Fibroblast of gingiva (primary cell): Measurements from ENCODE around the gene COX5A.

ENCODE experiments used
- DNase-seq: peaks from one replicate; pipeline ENCODE4 v3.0.0-alpha.2; 2011; ENCODE audit warnings: low read depth

The COX5A gene

DNA sequence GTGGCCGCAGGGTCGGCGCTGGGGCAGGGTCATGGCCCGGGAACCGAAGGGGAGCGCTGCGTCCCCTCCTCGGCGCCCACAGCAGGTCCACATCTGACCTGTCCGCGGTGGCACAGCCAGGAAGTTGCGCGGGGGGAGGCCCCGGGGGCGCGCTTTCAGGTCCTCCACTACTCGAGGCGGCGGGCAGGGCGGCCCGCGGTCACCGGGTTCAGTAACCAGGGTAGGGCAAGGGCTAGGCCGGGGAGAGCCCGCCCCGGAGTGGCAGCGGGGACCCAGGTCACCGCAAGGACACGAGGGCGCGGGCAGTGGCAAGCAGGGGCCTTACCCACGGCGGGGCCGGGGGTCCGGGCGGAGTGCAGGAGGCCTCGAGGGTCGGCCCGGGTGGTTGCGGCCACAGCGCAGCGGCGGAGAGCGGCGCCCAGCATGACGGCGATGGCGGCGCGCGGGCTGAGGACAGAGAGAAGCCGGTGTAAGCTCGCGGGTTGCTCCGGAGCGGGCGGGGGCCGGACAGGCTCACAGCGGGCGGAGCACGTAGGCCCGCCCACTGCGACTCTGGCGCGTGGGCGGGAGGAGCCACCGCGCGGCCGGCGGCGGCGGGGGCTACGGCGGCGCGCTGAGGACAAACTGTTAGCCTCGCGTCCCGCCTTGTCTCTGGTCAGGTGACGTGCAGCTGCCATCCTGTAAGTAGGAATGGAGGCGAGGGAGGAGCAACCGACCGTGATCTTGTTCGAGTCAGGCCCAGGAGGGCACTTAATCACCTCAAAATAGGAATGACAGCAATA lies at the start of gene COX5A:
Gene COX5A, minus strand, starts transcription at position 484 of the 782 bp plus-strand sequence. Its CDS starts 59 bp downstream, at position 425.
- DNase-seq = peak; percentile 96

DNA sequence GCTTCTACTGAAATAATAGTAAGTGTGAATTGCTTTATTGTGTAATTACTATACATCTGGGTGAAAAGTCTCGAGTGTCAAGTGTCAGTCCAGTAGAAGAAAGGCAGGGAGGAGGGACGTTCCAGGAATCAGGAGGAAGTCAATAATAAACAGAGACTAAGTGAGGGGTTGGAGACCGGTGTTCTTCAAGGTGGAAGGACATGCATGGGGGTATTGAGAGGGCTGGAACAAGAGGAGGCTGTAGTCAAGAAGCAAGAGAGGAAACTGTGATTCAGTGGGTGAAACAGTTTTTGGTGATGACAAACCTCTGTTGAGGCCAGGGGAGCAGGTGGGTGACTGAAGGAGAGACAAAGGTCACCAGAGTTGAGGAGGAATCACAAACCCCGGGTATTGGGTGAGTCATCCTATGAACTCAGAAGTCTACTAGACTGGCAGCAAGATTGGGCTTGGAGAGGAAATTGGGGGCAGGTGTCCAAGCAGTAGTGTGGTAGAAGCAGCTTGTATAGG lies 45.9 kb upstream of the COX5A start:
- no peak for DNase-seq

DNA sequence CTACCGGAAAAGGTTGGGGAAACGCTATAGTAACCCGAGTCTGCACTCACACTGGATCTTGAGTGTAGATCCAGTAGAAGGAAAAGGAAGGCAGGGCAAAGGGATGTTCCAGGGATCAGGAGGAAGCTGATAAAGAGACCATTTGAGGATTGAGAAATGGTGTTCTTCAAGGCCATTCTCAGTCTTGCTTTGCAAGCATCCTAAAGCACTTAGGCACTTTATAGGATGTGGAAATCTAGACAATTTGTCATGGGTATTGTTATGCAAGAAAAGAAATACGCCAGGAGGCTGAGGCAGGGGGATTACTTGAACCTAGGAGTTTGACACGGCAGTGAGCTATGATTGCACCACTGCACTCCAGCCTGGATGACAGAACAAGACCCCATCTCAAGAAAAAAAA lies 44.3 kb upstream of the COX5A start:
- DNase-seq = no peak

- no peak for DNase-seq
These were observed 40.6 kb upstream of the COX5A start for GRCh38 chr15:74978503-74978902.

GRCh38 chr15:74978077-74978476 lies 40.2 kb upstream of the COX5A start:
- no peak for DNase-seq

GRCh38 chr15:74977599-74977998 lies 39.7 kb upstream of the COX5A start:
- no peak for DNase-seq

DNA sequence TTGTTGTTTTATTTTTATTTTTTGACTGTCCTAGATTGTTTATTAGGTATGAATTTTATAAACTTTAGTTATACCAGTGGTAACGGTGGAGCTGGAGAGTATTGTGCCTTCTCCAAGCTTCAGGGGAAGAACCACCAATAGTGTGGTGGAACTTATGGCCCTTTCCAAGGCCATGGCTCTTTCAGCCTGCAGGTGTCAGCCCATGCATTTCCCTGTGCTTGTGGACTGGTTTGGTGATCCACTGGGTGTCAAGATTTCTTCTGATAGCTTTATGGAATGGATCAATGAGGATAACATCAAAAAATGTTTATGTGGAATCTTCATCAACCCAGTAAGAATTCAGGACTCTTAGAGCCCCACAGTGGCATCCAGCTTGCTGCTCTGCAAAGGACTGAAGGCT lies 38.3 kb upstream of the COX5A start:
- DNase-seq = no peak

GRCh38 chr15:74967670-74968069 lies 29.8 kb upstream of the COX5A start:
- DNase-seq = no peak

- DNase-seq = no peak
These were observed 26.9 kb upstream of the COX5A start for GRCh38 chr15:74964794-74965193.

GRCh38 chr15:74963213-74963612 lies 25.3 kb upstream of the COX5A start:
- DNase-seq = no peak

GRCh38 chr15:74962671-74963070 lies 24.8 kb upstream of the COX5A start:
- DNase-seq = no peak

GRCh38 chr15:74962219-74962618 lies 24.3 kb upstream of the COX5A start:
- DNase-seq = no peak

- DNase-seq = no peak
These were observed 23.7 kb upstream of the COX5A start for GRCh38 chr15:74961616-74962015.

DNA sequence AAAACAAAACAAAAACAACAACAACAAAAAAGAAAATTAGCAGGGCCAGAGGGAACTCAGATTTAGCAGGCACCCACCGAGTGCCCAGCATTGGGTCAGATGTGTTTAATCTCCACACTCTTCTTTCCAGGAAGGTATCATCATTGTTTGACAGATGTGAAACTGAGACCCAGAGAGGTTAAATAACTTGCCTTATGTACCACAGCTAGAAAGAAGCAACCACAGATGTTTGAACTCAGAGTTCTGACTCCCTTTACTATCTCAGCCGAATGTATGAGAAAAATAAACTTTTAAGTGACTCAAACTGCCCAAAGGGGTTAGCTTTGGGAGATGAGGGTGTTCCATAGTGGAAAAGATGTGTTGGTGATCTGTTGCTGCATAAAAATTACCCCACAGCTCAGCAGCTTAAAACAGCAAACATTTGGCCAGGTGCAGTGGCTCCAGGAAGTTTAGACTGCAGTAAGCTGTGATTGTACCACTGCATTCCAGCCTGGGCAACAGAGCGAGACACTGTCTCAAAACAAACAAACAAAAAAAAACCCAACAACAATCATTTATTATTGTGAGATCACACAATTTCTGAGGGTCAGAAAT lies 23.2 kb upstream of the COX5A start:
- no peak for DNase-seq

GRCh38 chr15:74960286-74960685 lies 22.4 kb upstream of the COX5A start:
- DNase-seq = no peak

- no peak for DNase-seq
These were observed 21.7 kb upstream of the COX5A start for GRCh38 chr15:74959586-74959939.

GRCh38 chr15:74958908-74959585 lies 21.2 kb upstream of the COX5A start:
- DNase-seq = no peak

DNA sequence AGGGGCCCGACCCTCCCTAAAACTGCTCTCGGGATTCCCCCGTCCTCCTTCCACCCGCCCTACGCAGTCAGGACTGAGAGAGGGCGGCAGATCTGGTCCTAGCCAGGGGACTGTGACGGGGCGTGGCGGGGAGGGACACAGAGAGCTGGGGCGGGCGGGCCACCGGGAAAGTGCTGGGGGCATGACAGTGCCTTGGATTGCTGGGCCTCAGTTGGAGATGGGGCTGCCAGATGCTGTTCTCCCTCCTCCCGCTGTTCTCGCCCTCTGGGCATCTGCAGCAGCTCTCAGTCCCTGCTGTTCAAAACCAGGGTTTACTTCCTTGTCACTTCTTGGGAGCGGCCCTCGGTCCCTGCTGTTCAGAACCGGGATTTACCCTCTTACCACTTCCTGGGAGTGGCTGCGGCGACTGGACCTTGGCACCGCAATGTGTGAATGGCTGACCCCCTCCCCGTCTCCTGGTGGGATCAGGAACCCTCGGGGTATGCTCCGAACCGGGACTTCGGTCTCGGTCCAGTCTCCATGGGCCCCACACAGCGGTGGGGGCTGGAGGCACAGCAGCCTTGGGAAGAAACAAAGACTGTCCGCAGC lies 20.5 kb upstream of the COX5A start:
- peak; percentile 59 for DNase-seq

DNA sequence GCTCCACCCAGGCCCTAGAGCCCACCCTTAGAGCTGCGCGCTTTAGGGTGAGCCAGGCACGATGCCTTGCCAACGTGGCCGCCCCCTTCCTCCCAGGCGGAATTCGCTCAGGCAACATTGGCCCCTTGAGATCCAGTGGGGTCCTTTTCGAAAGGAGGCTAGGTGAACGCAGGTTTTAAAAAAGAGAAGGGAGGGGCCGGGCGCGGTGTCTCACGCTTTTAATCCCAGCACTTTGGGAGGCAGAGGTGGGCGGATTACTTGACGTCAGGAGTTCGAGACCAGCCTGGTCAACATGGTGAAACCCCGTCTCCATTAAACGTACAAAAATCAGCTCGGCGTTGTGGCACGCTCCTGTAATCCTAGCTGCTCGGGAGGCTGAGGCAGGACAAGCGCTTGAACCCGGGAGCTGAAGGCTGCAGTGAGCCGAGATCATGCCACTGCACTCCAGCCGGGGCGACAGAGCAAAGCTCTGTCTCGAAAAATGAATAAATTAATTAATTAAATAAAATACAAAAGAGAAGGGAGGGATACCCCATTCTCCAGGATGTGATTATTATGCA lies 19.7 kb upstream of the COX5A start:
- peak; percentile 51 for DNase-seq

GRCh38 chr15:74956648-74957475 lies 19.0 kb upstream of the COX5A start, which contains the start of gene RPP25:
Gene RPP25 (minus strand): TSS chr15:74956772. CDS start chr15:74956583, 189 bp downstream.
- peak; percentile 88 for DNase-seq
